Activated CD4-positive, CD25-positive, alpha-beta regulatory T cell treated with anti-CD3 and anti-CD28 coated beads, Interleukin-2, amount 50 U/mL, for 16 hours (primary cell): ENCODE measurements around the gene LIAS.
"Not testable (repeated sequence)": the region's sequence is repeated elsewhere in the genome, so short reads cannot be mapped to it uniquely, and the experiment has no call there.

ENCODE experiments used
- DNase-seq: peaks from one replicate; pipeline ENCODE4 v3.0.0-alpha.2; 2020; ENCODE audit warnings: low read depth, low spot score

Gene LIAS

DNA sequence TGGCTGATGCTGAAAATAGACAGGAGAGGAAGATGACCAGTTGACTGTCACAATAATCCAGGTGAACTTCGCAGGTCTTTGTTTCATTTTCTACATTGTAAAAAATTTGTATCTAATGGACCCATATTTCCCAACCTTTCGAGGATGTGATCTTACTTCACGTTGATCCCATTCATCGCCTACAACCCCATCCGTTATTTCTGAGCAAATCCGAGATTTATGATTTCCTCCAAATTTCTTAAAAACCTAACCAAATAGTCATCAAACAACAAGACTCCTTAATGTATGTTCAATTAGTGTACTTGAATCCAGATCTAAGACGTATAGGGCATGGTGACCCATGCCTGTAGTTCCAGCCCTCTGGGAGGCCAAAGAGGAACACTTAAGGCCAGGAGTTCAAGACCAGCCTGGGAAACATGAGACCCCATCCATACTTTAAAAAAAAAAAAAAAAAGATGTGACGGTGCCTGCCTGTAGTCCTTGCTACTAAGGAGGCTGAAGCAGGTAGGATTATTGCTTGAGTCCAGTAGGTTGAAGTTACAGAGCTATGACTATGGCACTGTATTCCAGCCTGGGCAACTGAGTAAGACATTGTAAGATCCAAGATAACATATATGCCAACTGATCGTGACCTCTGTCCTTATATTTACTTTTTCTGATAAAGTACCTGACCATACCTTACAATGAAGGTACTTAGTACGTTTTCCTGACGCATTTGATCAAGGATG is 5.8 kb upstream of the LIAS start:
- DNase-seq, result no peak

GRCh38 chr4:39453738-39454137 is 5.1 kb upstream of the LIAS start:
- no peak for DNase-seq

DNA sequence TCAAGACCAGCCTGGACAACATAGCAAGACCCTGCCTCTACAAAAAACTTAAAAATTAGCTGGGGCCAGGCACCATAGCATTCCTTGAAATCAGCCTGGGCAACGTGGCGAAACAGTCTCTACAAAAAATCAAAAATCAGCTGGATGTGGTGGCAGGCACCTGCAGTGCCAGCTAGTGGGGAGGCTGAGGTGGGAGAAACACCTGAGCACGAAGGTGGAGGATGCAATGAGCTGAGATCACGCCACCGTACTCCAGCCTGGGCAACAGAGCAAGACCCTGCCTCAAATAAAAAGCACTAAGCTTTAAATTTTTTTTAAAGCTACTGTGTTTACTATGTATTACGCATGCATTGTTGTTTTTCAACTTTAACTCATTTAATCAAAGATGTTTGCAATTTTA is 3.4 kb upstream of the LIAS start:
- no peak for DNase-seq

DNA sequence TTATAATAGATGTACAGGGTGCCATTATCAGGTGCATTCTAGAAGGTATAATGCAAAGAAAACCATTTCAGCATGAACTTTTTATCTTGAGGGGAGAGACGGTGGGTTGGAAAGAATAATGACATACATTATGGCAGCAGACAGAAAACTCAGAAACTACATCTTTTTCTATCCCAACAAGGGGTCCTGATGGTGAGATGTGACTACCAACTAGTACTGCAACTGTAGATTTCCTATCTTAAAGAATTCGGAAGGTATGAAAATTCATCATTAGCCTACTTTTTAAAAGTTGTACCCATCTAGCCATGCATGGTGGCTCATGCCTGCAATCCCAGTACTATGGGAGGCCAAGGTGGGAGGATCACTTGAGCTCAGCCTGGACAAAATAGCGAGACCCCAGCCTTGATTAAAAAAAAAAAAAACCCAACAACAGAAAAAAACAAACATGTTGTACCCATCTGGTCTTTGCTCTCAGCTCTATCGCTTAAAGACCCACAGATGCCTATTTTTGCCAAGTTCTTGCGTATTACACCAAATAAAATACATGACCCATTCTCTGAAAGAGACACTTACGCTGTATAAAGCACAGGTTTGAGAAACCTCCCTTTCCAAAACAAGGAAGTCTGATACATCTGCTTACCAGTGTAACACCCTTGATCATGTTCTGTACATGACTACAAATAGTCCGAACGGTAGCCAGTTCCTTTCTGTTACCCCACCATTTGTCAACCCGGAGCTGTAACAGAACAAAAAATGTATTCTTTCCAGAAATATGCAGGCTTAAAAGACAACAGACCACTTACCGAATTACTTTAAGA is 1.7 kb upstream of the LIAS start:
- DNase-seq, result no peak

- DNase-seq, result not testable (repeated sequence)
Measured at GRCh38 chr4:39458161-39458504, 723 bp upstream of the LIAS start.

DNA sequence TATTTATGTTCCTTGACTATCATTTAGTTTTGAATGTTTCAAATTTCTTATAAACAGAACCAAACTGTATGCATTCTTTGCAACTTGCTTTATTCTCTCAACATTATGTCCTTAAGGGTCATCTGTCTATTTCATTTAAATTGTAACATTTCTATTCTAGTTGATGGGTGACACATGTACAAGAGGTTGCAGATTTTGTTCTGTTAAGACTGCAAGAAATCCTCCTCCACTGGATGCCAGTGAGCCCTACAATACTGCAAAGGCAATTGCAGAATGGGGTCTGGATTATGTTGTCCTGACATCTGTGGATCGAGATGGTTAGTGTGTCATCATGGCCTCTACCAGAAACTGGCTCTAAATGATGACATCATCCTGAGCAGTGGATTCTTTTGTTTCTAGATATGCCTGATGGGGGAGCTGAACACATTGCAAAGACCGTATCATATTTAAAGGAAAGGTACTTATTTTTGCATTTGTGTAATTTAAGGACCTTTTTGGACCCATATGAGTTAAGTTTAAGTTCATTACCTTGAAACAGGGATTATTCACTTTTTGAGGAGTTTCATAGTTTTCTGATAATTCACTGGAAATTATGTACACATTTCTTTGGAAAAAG is 6.1 kb downstream of the LIAS start:
- DNase-seq, result no peak

DNA sequence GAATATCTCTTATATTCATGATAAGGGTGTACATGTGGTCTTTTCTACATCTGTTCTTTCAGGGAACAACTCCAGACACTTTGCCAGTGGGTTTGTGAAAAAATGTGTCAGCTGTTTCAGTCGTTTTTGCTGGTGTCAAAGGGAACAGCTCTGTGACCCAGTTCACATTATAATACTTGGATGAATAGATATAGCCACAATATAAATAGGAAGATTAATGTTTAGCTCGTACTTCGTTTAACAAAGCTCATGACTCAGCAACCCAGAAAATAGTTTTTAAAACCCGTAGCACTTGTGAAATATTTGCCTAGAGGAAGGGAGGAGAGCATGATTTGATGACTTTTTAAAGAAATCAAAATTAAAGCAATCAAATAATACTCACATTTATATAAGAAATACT is 7.9 kb downstream of the LIAS start:
- no peak for DNase-seq

- no peak for DNase-seq
Measured at GRCh38 chr4:39467464-39467863, 8.6 kb downstream of the LIAS start.

DNA sequence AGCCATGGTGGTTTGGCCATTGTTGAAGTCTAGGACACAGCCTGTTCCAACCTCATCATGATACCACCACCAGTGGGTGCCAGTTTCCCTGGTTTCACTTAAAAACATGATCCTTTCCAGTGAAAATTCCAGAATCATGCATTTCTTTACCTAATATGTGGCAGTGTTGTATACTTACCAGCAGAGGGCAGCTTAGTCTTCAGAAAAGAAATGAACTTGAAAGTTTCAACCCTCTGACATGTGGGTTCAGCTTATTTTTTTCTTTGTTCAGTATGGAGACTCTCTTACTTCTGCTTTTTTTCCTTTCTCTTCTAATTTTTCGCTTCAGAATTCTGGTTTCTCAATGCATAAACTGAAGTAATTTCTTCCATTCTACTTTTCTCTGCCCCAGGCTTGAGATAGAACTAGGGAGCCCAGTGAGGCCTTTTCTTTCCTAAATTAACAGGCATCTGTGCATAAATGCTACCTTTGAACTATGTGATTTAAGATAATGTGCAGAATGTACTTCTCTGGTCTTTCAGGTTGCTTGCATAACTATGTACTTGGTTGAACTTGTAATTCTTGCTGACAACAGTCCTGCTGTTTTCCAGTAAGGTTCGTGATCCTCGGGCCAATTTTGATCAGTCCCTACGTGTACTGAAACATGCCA is 10.7 kb downstream of the LIAS start:
- no peak for DNase-seq

DNA sequence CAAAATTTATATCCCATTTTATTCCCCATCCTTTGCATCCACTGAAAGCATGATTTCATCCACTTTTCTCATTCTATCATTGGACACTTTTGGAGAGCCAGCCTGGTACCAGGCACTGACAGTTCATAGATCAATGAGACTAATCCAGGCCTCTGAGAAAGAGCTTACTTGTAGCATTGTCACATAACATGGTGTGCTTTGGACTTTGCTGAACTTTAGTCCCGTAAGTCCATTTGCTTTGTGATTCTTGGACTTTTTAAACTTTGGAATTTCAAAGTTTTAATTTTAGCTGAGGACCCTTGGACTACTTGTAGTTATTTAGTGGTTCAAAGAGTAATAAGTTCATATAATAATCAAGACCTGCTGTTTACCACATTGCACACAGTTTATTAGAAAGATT is 11.5 kb downstream of the LIAS start:
- DNase-seq, result no peak

GRCh38 chr4:39472396-39472795 is 13.5 kb downstream of the LIAS start:
- DNase-seq, result no peak

- no peak for DNase-seq
Measured at GRCh38 chr4:39476187-39476895, 17.5 kb downstream of the LIAS start.

DNA sequence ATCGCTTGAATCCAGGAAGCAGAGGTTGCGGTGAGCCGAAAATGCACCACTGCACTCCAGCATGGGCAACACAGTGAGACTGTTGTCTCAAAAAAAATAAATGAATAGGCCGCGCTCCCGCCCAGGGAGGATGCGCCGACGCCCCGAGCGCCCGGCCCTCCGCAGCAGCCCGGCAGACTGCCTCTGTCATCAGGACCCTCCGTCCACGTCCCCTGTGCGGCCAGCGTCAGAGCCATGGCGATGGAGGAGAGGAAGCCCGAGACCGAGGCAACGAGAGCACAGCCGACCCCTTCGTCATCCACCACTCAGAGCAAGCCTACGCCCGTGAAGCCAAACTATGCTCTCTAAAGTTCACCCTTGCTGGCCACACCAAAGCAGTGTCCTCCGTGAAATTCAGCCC is 21.4 kb downstream of the LIAS start:
- DNase-seq, result no peak

- no peak for DNase-seq
Measured at GRCh38 chr4:39480902-39481695, 22.2 kb downstream of the LIAS start.

- no peak for DNase-seq
Measured at GRCh38 chr4:39484582-39485272, 25.9 kb downstream of the LIAS start.

GRCh38 chr4:39486221-39486804 is 27.5 kb downstream of the LIAS start:
- no peak for DNase-seq

DNA sequence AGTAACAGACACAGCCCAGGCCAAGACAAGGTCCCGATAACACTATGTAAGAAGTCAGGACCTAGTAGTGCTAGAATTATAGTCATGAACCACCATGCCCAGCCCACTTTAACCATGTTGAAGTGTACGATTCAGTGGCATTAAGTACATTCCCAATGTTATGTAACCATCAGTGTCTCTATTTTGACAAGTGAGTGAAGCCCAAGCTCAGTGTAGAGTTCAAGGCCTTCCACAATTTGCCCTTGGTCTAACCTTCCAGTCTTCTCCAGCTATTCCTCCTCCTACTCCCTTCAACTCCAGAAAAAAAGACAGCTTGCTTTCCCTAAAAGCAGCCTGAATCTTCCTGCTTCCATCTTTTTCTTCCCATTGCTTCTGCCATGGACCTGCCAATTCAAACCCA is 31.5 kb downstream of the LIAS start:
- DNase-seq, result no peak

DNA sequence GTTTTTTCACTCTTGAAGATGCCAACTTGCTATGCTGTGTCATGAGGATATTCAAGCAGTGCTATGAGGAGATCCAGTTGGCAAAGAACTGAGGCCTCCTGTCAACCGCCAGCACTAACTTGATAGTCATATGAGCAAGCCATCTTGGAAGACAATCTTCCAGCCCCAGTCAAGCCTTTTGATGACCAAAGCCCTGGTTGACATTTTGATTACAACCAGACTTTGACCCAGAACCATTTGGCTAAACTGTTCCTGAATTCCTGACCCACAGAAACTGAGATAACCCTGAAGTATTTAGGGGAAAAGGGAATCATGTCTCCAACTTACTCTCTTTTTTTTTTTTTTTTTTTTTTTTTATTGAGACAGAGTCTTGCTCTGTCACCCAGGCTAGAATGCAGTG is 35.5 kb downstream of the LIAS start:
- no peak for DNase-seq

DNA sequence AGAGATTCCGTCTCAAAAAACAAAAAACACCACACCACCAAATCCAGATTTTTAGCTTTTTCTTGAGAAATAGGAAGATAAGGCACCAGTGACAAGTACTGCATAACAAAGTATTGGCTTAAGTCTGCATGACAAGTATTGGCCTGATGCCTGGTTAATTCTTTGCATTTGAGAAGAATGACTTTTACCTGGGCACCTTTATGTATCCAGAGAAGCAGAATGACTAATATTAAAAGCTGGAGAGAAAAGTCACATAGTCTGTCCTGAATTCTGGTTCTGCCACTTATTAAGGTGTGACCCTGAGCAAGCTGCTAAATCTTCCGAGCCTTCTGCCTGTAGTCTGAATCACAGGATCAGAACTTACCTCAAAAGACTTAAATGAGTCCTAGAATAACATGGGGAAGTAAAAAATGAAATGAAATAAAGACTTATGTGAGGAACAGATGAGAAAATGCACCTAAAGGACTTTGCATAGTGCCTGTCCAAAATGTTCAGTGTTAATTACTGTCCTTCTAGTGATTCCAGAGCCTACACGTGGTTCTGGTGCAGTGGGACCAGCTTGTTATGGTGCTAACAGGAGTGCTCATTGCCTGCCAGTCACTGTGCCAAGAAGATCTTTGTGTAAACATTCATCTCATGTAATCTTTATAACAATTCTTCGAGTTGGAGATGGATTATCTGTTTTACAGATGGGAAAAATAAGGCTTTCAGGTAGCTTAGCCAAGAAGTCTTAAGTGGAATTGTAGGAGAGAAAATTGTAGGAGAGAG is 36.8 kb downstream of the LIAS start:
- DNase-seq, result no peak
